Hematopoietic multipotent progenitor cell (in vitro differentiated cells): Measurements from ENCODE around the gene ROBO1. TPM values are rescaled to one million over a fixed set of nuclear protein-coding genes. Genes with fewer than 3 reads are reported as not detected.
"Not testable (repeated sequence)": the region's sequence is repeated elsewhere in the genome, so short reads cannot be mapped to it uniquely, and the experiment has no call there.

Source experiments
- DNase-seq, 3 donors: peaks; one replicate each; pipeline ENCODE4 v3.0.0-alpha.2; 2011 to 2015; ENCODE audit warnings: low read depth in 2 of 3, low spot score in 2 of 3
- total RNA-seq: library from RNA; depleted of rRNA; stranded (reverse); fragments of >200 nt; gene quantifications from one replicate; pipeline ENCODE4 v1.2.3, GENCODE V29; 2012

Gene ROBO1
- 3.2 TPM for total RNA-seq

- DNase-seq, result no peak
Observed at GRCh38 chr3:79767905-79768267, at the start of gene ROBO1. TSS of gene ROBO1 (minus strand) at chr3:79767998.

- DNase-seq, result no peak
Observed at GRCh38 chr3:79817224-79817623, 49.4 kb upstream of the ROBO1 start.

DNA sequence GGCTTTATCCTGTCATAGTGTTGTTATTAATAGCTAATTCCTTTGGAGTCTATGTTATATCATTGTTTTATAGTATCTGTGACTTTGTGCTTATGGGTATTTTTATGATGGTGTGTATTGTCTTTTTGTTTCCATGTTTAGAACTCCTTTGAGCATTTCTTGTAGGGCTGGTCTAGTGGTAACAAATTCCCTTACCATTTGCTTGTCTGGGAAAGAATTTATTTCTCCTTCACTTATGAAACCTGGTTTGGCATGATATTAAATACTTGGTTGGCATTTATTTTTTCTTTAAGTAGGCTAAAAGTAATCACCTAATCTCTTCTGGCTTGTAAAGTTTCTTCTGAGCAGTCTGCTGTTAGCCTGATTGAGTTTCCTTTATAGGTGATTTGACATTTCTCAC is 47.7 kb upstream of the ROBO1 start:
- DNase-seq, result no peak

- DNase-seq, result no peak
Observed at GRCh38 chr3:79810581-79810980, 42.8 kb upstream of the ROBO1 start.

DNA sequence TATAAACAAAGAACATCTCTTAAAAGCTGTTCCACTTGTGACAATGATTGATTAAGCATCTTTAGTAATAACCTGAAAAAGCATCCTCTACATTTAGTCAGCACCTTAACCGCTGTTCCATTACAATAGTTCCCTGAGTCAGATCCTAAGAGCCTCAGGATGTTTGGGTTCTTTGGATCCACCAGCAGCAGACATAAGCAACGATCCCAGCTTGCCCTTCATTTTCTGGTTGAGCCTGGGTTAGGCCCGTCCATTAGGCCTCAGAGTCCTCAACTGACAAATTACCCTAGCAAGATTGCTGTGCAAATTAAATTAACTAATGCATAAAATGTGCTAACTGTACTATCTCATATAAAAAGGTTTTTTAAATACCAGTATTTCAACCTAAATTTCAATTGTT is 42.3 kb upstream of the ROBO1 start:
- DNase-seq, result no peak

DNA sequence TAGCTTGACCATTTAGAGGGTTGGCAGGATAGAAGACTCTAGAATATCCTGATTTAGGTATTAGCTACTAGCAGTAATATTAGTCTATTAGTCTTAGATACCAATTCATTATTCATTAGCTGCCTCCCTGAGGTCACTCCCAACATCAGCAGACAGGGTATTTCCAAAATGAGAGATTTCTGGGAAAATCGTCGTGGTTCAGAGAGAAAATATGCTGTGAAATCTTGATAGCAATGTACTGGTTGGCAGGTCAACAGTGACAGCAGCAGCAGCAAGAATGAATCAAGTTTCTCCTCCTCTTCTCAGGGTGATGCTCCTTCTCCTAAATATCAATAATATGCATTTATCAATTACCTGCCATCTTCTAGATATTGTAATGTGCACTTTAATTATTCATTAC is 41.3 kb upstream of the ROBO1 start:
- no peak for DNase-seq

DNA sequence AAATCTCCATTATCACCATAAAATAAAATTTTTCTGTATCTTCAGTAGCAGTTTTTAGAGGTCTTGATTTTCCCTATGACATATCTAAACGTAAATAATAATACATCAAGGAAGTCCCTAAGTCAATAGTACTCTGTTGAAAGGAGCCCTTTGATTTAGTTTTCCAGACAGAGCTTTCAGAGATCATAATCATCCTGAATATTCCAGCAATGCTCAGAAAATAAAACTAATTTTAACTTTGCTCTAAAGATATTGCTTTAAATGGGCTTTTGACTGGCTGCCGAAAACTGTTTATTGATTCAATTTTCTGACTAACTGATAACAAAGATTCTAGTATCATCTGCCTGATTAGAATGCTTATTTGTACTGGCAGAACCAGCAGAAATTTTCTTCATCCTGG is 40.7 kb upstream of the ROBO1 start:
- DNase-seq, result no peak

DNA sequence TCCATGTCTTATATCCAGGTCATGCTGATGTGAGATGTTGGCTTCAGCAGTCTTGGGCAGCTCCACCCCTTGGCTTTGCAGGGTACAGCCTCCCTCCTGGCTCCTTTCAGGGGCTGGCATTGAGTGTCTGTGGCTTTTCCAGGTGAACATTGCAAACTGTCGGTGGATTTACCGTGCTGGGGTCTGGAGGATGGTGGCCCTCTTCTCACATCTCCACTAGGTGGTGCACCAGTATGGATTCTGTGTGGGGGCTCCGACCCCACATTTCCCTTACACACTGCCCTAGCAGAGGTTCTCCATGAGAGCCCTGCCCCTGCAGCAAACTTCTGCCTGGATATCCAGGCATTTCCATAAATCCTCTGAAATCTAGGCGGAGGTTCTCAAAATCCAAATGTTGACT is 22.4 kb upstream of the ROBO1 start:
- not testable (repeated sequence) for DNase-seq

DNA sequence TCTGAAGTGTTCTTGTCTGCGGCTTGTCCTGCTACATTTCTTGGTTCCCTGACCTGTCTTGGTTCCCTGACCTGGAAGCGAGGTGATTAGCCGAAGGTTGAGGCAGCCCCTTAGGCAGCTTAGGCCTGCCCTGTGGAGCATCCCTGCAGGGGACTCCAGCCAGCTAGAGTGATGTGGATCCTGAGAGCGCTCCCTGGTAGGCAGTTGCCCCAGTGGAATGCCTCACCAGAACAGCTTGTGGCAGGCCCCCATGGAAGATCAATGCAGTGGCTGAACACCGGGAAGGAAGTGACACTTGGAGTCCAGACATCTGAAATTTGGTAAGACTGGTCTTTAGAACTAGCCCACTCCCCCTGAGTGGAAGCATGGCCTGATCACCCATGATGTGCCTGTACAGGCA is 5.5 kb upstream of the ROBO1 start:
- DNase-seq, result no peak

- no peak for DNase-seq
Observed at GRCh38 chr3:79769229-79769628, 1.4 kb upstream of the ROBO1 start.

DNA sequence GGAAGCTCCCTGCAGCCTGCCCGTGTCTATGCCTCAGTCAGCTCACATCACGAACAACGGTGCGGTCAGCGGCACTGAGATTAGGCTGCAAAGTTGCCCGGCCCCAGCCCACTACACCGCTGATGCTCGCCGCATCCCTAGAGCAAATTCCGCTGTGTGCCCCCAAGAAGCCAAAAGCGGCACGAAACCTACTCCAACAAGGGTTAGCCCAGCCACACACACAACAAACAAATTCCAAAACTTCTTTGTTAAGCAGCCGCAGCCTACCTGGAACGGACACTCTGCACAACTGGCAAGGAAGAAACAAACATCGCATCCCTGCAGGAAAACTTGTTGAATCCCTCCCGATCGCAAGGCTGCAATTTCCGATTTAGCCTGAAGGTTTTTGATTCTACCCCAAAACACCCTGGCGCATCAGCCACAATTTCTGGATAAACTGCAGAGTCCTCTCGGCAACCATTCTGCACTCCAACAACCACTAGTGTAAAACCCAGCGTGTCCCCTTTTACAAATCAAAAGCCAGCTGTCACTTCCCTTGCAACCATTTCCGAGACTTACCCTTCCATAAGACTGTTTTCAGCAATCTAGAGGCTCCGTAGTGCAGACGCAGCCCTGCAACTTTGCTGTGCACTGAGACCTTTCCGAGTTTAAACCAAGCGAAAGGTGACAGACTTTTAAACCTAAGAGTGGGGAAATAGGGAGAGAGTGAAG is 449 bp downstream of the ROBO1 start:
- no peak for DNase-seq

- no peak for DNase-seq
Observed at GRCh38 chr3:79766496-79767193, 1.2 kb downstream of the ROBO1 start.

- DNase-seq, result no peak
Observed at GRCh38 chr3:79765911-79766310, 1.9 kb downstream of the ROBO1 start.

- no peak for DNase-seq
Observed at GRCh38 chr3:79761441-79761840, 6.4 kb downstream of the ROBO1 start.

DNA sequence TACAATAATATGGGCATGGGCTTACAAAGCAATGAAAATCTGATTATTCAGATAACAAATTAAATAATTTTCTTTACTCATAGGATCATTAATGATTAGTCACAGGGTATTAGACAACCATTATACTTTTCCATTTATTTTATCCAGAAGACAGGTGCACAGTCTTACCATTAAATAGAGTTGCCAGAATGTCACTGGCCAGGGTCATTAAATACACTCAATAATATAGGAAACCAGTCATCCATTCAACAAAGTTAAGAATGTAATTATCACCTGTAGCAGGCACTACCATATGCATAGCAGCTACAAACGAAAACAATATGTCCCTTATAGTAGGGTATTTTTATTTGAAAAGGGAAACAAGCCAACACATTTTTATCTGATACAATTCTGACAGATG is 16.1 kb downstream of the ROBO1 start:
- no peak for DNase-seq

DNA sequence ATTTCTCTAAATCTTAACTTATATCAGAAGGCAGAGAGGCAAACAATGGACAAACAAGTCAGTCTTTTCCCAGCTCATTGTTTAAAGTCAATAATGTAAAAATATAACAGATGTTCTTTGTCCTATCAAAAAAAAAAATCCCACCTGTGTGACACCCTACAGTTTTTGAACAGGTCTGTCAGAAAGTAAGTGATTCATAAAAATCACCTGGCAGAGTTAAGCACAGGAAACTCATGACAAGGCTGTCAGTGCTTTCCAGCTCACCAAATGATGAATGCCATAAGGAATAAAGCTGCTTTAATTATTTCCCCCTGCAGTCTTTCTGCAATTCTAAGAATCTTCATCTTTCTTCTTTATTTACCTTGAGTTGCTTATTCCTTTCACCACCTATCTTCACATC is 30.3 kb downstream of the ROBO1 start:
- DNase-seq, result no peak

DNA sequence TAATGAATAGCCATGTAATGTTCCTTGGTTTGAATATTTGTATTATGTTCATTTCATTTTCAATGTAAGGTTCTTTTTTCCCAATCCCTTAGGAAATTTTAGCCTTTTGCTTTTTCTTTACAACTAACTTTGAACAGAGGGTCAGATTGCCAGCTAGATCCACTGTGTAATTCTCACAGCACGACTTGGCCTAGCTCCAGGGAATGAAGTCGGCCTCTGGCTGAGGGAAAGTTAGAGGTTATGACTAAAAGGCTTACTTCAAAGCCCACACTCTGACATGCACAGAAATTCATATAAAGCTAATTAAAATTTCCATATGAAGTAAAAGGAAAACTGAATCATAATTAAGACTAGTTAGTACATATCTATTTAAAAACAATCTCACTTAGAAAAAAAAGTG is 38.7 kb downstream of the ROBO1 start:
- DNase-seq, result no peak

DNA sequence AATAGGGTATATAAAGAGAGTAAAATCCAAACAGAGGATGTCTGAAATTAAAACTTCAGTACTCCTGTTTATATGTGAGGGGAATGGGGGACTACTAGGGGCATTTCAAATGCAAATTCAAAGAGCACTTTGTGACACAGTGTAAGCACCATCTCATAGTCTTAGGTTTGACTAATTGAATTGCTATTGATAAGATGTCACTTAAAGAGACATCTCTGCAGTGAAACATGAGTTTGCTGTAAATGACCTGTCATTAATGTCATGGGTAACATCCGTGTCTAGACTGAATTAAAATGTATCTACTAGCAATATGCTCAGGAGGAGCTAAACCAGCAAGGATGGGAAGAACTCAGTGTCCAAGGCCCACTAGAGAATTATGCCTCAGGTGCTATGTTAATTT is 41.0 kb downstream of the ROBO1 start:
- no peak for DNase-seq

GRCh38 chr3:79724206-79724605 is 43.6 kb downstream of the ROBO1 start:
- DNase-seq, result no peak

DNA sequence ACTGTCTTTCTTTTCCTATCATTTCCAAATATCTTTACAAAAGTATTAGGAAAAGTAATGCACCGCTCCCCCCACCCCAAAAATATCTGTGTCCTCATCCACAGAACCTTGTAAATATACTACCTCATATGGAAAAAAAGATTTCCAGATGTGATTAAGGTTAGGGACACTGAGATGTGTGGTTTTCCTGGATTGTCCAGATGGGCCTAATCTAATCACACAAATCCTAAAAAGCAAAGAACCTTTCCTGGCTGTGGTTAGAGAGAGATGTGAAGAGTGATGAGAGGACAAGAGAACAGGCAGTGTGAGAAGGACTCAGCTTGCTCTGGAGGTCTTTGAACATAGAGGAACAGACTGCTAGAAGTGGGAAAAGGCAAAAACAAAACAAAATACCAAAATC is 77.7 kb downstream of the ROBO1 start:
- no peak for DNase-seq

GRCh38 chr3:79685108-79685507 is 82.7 kb downstream of the ROBO1 start:
- no peak for DNase-seq

GRCh38 chr3:79684041-79684440 is 83.8 kb downstream of the ROBO1 start:
- DNase-seq, result no peak

- DNase-seq, result no peak
Observed at GRCh38 chr3:79672731-79673130, 95.1 kb downstream of the ROBO1 start.
